GM12875 (cell line): Measurements from ENCODE around the gene ZNF276.
"Not testable (repeated sequence)": the region's sequence is repeated elsewhere in the genome, so short reads cannot be mapped to it uniquely, and the experiment has no call there.

Experiments used
- H3K4me3 ChIP-seq: one replicate; pipeline ENCODE4 v1.5.1; 2011; ENCODE audit warnings: low read depth, low read length, control low read depth
- CTCF ChIP-seq: IDR thresholded peaks from 2 replicates; pipeline ENCODE4 v1.5.1; 2011; ENCODE audit warnings: low read depth, mild to moderate bottlenecking, control low read depth, inconsistent platforms, low read length, moderate library complexity, borderline replicate concordance; ENCODE audit not compliant: insufficient read depth

ZNF276 gene

GRCh38 chr16:89697616-89698331 is 23.6 kb upstream of the ZNF276 start:
- no peak for TF ChIP-seq CTCF
- H3K4me3 ChIP-seq = no peak overlapping the region

GRCh38 chr16:89698717-89699116 is 22.6 kb upstream of the ZNF276 start:
- H3K4me3 ChIP-seq = not testable (repeated sequence)

- H3K4me3 ChIP-seq = not testable (repeated sequence)
Measured at GRCh38 chr16:89699629-89700099, 21.7 kb upstream of the ZNF276 start.

GRCh38 chr16:89700100-89700648 is 21.2 kb upstream of the ZNF276 start:
- peak; percentile 78 for TF ChIP-seq CTCF
- H3K4me3 ChIP-seq = peak overlapping the region; percentile 53

GRCh38 chr16:89700649-89701424 is 20.5 kb upstream of the ZNF276 start:
- H3K4me3 ChIP-seq = peak overlapping the region; percentile 53
- TF ChIP-seq CTCF = peak; percentile 46; the same call in 1 of the 2 replicates

GRCh38 chr16:89701425-89702406 is 19.6 kb upstream of the ZNF276 start, which contains the start of gene SPATA2L:
Gene SPATA2L (minus strand): TSS chr16:89701705. CDS start chr16:89701232, 473 bp downstream.
- TF ChIP-seq CTCF = 0 out of 2 replicates have a peak, but pooled peaks have one; percentile 2
- H3K4me3 ChIP-seq = peak within 1 kb of the TSS; percentile 53

GRCh38 chr16:89704281-89704680 is 17.1 kb upstream of the ZNF276 start:
- H3K4me3 ChIP-seq = no peak overlapping the region
- no peak for TF ChIP-seq CTCF
